ENCODE data around the gene C7.

DNA sequence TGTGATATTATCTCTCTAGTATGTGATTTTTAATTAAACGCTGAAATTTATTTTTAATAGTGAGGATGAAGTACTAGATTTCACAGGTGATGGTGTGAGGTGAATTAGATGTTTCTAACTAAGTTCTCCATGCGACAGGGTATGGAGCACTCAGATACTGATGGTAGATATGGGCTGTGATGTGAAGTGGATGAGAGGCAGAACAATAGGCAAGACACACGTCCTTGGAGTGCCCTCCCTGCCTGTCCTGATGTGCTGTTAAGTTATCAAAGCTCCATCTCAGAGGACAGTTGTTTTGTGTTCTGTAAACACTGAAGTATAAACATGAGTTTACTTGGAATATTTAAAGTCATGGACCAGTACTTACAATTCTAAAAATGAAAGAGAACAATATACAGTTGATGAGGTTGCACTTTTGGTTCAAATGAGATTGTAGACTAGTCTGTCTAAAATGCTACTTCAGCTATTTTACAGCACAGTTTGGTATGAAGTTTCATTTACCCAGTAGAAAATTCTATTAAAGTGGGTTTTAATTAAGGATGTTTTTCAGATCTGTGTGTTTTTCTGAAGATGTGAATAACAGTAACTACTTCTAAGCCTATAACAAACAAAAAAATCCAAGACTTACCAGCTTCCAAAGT is 64.2 kb downstream of the C7 start:
- TF ChIP-seq, protein P1, sequence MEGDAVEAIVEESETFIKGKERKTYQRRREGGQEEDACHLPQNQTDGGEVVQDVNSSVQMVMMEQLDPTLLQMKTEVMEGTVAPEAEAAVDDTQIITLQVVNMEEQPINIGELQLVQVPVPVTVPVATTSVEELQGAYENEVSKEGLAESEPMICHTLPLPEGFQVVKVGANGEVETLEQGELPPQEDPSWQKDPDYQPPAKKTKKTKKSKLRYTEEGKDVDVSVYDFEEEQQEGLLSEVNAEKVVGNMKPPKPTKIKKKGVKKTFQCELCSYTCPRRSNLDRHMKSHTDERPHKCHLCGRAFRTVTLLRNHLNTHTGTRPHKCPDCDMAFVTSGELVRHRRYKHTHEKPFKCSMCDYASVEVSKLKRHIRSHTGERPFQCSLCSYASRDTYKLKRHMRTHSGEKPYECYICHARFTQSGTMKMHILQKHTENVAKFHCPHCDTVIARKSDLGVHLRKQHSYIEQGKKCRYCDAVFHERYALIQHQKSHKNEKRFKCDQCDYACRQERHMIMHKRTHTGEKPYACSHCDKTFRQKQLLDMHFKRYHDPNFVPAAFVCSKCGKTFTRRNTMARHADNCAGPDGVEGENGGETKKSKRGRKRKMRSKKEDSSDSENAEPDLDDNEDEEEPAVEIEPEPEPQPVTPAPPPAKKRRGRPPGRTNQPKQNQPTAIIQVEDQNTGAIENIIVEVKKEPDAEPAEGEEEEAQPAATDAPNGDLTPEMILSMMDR (IDR thresholded peaks at IDR 0.05; ENCODE audit: low read depth, low read length, poor library complexity, severe bottlenecking): no peak
- no peak for TF ChIP-seq EZH2phosphoT487 (IDR thresholded peaks at IDR 0.05; ENCODE audit: borderline replicate concordance, low read length)
